HepG2 (cell line): ENCODE results near the gene ITGAE. TPM values are rescaled to one million over a fixed set of nuclear protein-coding genes. Genes with fewer than 3 reads are reported as not detected.

Experiments
- ATAC-seq: fragments of 200-7000 bp; cut with Tn5 transposase; 3 replicates; pipeline ENCODE4 v1.9.1; 2020; ENCODE audit warnings: mild to moderate bottlenecking, moderate library complexity
- BruUV-seq: library from RNA; stranded (reverse); fragments of 400-500 nt; replicated peaks from 2 replicates; lab custom pipeline; 2021; lab: Mats Ljungman, UMichigan
- CTCF ChIA-PET: fragments of 300-600 bp; formaldehyde crosslinking; extraction: SDS; loops from one replicate; lab custom pipeline; 2021; ENCODE audit warnings: low total read pairs, inconsistent platforms, low intra/inter-chr PET ratio; lab: Yijun Ruan, JAX
- POLR2A ChIA-PET: fragments of 350-600 bp; sonication (Branson Sonifier 250); formaldehyde crosslinking; loops from one replicate; lab custom pipeline; 2020; ENCODE audit warnings: antibody characterized with exemption, inconsistent platforms; lab: Yijun Ruan, JAX
- DNase-seq: peaks from one replicate; pipeline ENCODE4 v3.0.0-alpha.2; 2015; ENCODE audit warnings: low spot score
- FAIRE-seq: peaks from 3 replicates; lab custom pipeline; 2011; peaks lifted over from hg19 to GRCh38; lab: Jason Lieb, UNC
- H2AFZ ChIP-seq: one replicate; pipeline ENCODE4 v1.6.1; 2011; ENCODE audit warnings: low read length, inconsistent platforms
- H3K27ac ChIP-seq: fragments of 300-600 bp; 3 replicates; pipeline ENCODE4 v1.8.0; 2011; ENCODE audit warnings: mixed run types, mild to moderate bottlenecking, mixed read lengths, low read length, inconsistent platforms; ENCODE audit not compliant: insufficient read depth; ENCODE audit errors: extremely low read length
- H3K27me3 ChIP-seq, 2 experiments: fragments of 200-600 bp in 1 of 2; 2 replicates in 1 of 2; 3 replicates in 1 of 2; pipeline versions ENCODE4 v1.6.0 to v1.8.0; 2011; ENCODE audit warnings: low read length in 2 of 2, mild to moderate bottlenecking in 2 of 2, moderate library complexity in 2 of 2, inconsistent platforms in 1 of 2; ENCODE audit not compliant: insufficient read depth in 2 of 2, control insufficient read depth in 1 of 2
- H3K36me3 ChIP-seq, 2 experiments: fragments of 200-600 bp in 1 of 2; replicated peaks in 1 of 2; 2 replicates in 1 of 2; 3 replicates in 1 of 2; pipeline versions ENCODE4 v1.5.1 to v1.8.0; 2011; ENCODE audit warnings: low read length in 2 of 2, inconsistent platforms in 1 of 2; ENCODE audit not compliant: insufficient read depth in 2 of 2, control insufficient read depth in 1 of 2
- H3K4me1 ChIP-seq: 2 replicates; pipeline ENCODE4 v1.5.1; 2012; ENCODE audit warnings: low read length, inconsistent platforms; ENCODE audit not compliant: insufficient read depth
- H3K4me2 ChIP-seq: 2 replicates; pipeline ENCODE4 v1.6.0; 2011; ENCODE audit warnings: low read depth, low read length, inconsistent platforms
- H3K4me3 ChIP-seq, 3 experiments: fragments of 200-600 bp in 1 of 3; sonication (generic), shearing (Covaris generic) in 1 of 3; replicated peaks in 1 of 3; 2 replicates each; pipeline ENCODE4 v1.5.1; 2011 to 2016; ENCODE audit warnings: low read length in 3 of 3, inconsistent platforms in 2 of 3, low read depth in 2 of 3, mild to moderate bottlenecking in 2 of 3, control low read depth in 1 of 3, mixed read lengths in 1 of 3; ENCODE audit not compliant: insufficient read depth in 1 of 3
- H3K79me2 ChIP-seq: one replicate; pipeline ENCODE4 v1.6.1; 2011; ENCODE audit warnings: low read length, inconsistent platforms; ENCODE audit not compliant: insufficient read depth
- H3K9ac ChIP-seq: 2 replicates; pipeline ENCODE4 v1.6.0; 2011; ENCODE audit warnings: mild to moderate bottlenecking, low read depth, low read length, inconsistent platforms; ENCODE audit not compliant: insufficient read depth
- H3K9me3 ChIP-seq: 2 replicates; pipeline ENCODE4 v1.5.1; 2012; ENCODE audit warnings: mild to moderate bottlenecking, low read length
- H4K20me1 ChIP-seq: 2 replicates; pipeline ENCODE4 v1.6.0; 2011; ENCODE audit warnings: inconsistent platforms, mild to moderate bottlenecking, low read length, moderate library complexity; ENCODE audit not compliant: insufficient read depth
- ETV6 ChIP-seq: sonication (generic); formaldehyde crosslinking; conservative IDR thresholded peaks from 2 replicates; pipeline ENCODE4 v1.4.0; 2020; ENCODE audit warnings: missing genetic modification reagents
- STAG1 ChIP-seq: sonication (generic); formaldehyde crosslinking; IDR thresholded peaks from 2 replicates; pipeline ENCODE4 v1.4.0; 2020; ENCODE audit warnings: missing genetic modification reagents
- TIGD3 ChIP-seq: sonication (generic); formaldehyde crosslinking; IDR thresholded peaks from 2 replicates; pipeline ENCODE4 v1.5.1; 2020; ENCODE audit warnings: mild to moderate bottlenecking, missing genetic modification reagents, borderline replicate concordance
- ZSCAN30 ChIP-seq: sonication (generic); formaldehyde crosslinking; IDR thresholded peaks from 2 replicates; pipeline ENCODE4 v1.5.0; 2020; ENCODE audit warnings: mild to moderate bottlenecking, missing genetic modification reagents
- ZZZ3 ChIP-seq: sonication (generic); formaldehyde crosslinking; IDR thresholded peaks from 2 replicates; pipeline ENCODE4 v1.4.0; 2020; ENCODE audit warnings: missing genetic modification reagents, mild to moderate bottlenecking, borderline replicate concordance
- WGBS: methylation state at CpG from one replicate; pipeline ENCODE4 v1.1.6; 2017; ENCODE audit warnings: low lambda C conversion rate; 5-methylcytosine and 5-hydroxymethylcytosine counted together
- in situ Hi-C: cut with HindIII; loops from 2 replicates; pipeline ENCODE4 v1.10.0; 2017; ENCODE audit warnings: low pct_unique_long_range_greater_than_20kb; ENCODE audit not compliant: extremely low pct_ligation_motif_present
- intact Hi-C: fragments of 100-400 bp; cut with micrococcal nuclease; formaldehyde crosslinking; loops from one replicate; pipeline ENCODE4 v1.10.0; 2022; ENCODE audit not compliant: unreplicated experiment
- polyA plus RNA-seq, 8 experiments: library from polyadenylated mRNA; depleted of rRNA in 3 of 8; stranded (reverse) in 7 of 8; unstranded in 1 of 8; fragments of >200 nt; fragmentation: Illumina TruSeq in 4 of 8; extraction: Trizol in 4 of 8; gene quantifications; 2 replicates each; pipeline versions ENCODE4 v1.2.1 to v1.2.3, GENCODE V29; 2011 to 2016; ENCODE audit warnings: low read depth in 4 of 8, missing spikeins in 1 of 8, mixed read lengths in 1 of 8; ENCODE audit not compliant: insufficient read depth in 1 of 8
- total RNA-seq, 5 experiments: library from RNA; depleted of rRNA; stranded (reverse); fragments of >200 nt; fragmentation: Illumina TruSeq; extraction: Trizol; gene quantifications; 2 replicates each; pipeline ENCODE4 v1.2.3, GENCODE V29; 2016; ENCODE audit warnings: low read depth in 1 of 5
- TF ChIP-seq, protein P1 (sequence below): sonication (generic); formaldehyde crosslinking; IDR thresholded peaks from 2 replicates; pipeline ENCODE4 v1.5.0; 2020; ENCODE audit warnings: mild to moderate bottlenecking, missing genetic modification reagents, moderate library complexity

Gene ITGAE
- total and polyA plus RNA-seq, 2 of the 13 experiments (the other 11 are each of a cell fraction or from before 2014, with no cell fraction given) = 42.3 to 49.0 TPM

DNA sequence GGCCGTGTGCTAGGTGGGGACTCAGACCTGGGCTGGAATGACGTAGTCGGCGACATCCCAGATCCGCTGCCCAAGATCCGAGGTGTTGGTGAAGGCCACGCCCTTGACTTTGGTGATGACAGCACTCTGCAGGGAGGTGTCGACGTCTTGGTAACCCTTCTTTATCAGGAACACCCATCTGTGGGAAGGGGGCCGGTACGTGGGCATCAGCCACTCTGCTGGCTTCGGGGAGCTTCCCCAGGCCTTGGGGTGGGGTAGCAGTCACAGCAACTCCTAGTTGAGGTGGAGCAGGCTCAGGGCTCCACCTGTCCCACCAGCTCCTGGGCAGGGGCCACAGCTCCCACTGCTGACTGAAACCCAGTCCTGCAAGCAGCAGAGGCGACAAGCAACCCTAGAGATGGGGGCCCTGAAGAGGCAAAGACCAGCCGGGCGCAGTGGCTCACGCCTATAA lies 109.3 kb downstream of the ITGAE start (continued):
- TF ChIP-seq, protein P1, sequence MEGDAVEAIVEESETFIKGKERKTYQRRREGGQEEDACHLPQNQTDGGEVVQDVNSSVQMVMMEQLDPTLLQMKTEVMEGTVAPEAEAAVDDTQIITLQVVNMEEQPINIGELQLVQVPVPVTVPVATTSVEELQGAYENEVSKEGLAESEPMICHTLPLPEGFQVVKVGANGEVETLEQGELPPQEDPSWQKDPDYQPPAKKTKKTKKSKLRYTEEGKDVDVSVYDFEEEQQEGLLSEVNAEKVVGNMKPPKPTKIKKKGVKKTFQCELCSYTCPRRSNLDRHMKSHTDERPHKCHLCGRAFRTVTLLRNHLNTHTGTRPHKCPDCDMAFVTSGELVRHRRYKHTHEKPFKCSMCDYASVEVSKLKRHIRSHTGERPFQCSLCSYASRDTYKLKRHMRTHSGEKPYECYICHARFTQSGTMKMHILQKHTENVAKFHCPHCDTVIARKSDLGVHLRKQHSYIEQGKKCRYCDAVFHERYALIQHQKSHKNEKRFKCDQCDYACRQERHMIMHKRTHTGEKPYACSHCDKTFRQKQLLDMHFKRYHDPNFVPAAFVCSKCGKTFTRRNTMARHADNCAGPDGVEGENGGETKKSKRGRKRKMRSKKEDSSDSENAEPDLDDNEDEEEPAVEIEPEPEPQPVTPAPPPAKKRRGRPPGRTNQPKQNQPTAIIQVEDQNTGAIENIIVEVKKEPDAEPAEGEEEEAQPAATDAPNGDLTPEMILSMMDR (CRISPR knock-in tag) = peak; percentile 41
- TF ChIP-seq ZSCAN30 (CRISPR knock-in tag) (no peak), TIGD3 (CRISPR knock-in tag) (no peak), ZZZ3 (CRISPR knock-in tag) (no peak), STAG1 (CRISPR knock-in tag) (0 out of 2 replicates have a peak, but pooled peaks have one; percentile 16)

- H4K20me1 ChIP-seq = no peaks in the 10 kb centered on the region
- H3K4me2 ChIP-seq = no peak overlapping the region
- FAIRE-seq (no peak), DNase-seq (no peak), ATAC-seq (no peak; the same call in 2 of the 3 replicates)
- H3K4me1 ChIP-seq = peaks cover 9% of the 10 kb centered on the region
- no peak for TF ChIP-seq ETV6 (CRISPR knock-in tag)
- H3K27ac ChIP-seq = no peak overlapping the region
- H3K27me3 ChIP-seq = peaks cover 1 to 9% of the 10 kb centered on the region in 2 experiments; a peak in 3 of 5 replicates
- 75% methylated on average over 16 of the region's 22 CpGs for WGBS
- no peaks in the 10 kb centered on the region for H3K9me3 ChIP-seq
- no peak overlapping the region for H2AFZ ChIP-seq
- in situ Hi-C loops (no loop called here), intact Hi-C loops (no loop called here)
- H3K36me3 ChIP-seq = no peaks in the 10 kb centered on the region
- H3K79me2 ChIP-seq = no peaks in the 10 kb centered on the region
- H3K9ac ChIP-seq = no peak overlapping the region
- no peak overlapping the region for H3K4me3 ChIP-seq
- no TSS peak for BruUV-seq
- POLR2A ChIA-PET = no interaction called here
- CTCF ChIA-PET = no interaction called here
These were observed 110.8 kb downstream of the ITGAE start for GRCh38 chr17:3690094-3690715.
